Measurements from ENCODE around the gene MON2.
"Not testable (repeated sequence)": the region's sequence is repeated elsewhere in the genome, so short reads cannot be mapped to it uniquely, and the experiment has no call there.

MON2 gene

DNA sequence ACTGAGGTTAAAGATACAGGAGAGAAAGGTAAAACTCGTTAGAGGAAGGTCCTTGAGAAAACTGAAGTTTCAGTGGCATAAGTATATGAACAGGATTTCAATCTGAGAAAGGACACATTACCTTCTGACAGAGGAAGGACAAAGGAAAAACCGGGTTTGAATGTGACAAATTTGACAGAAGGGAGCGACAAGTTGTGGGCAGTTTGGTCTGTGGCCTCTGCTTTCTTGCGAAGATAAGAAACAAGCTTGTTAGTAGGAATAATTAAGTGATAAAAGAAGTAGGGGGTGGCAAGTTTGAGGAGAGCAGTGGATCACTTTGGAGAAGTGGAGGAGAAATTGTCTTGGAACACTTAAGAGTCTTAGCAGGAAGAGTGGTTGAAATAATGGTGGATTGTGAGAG lies 5.1 kb downstream of the MON2 start:
- no peak for DNase-seq (ENCODE audit: low spot score)

DNA sequence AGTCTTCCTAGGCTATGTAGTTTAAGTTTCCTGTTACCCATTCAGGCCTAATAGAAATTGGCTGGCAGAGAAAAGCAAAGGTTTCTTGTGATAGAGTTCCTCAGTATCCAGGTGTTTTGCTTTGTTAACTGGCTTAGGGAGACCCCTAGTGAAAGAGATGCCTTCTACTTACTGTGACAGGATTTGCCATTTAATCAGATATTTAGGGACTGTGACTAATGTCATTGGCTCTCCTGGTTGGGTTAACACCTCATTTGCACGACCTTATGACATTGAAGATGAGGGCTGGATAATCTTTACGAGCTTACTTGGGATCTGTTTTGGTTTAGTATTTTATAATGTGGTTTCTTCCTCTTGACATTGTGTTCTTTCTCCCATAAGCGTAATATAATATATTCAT lies 5.8 kb downstream of the MON2 start:
- DNase-seq (ENCODE audit: low spot score), result no peak

DNA sequence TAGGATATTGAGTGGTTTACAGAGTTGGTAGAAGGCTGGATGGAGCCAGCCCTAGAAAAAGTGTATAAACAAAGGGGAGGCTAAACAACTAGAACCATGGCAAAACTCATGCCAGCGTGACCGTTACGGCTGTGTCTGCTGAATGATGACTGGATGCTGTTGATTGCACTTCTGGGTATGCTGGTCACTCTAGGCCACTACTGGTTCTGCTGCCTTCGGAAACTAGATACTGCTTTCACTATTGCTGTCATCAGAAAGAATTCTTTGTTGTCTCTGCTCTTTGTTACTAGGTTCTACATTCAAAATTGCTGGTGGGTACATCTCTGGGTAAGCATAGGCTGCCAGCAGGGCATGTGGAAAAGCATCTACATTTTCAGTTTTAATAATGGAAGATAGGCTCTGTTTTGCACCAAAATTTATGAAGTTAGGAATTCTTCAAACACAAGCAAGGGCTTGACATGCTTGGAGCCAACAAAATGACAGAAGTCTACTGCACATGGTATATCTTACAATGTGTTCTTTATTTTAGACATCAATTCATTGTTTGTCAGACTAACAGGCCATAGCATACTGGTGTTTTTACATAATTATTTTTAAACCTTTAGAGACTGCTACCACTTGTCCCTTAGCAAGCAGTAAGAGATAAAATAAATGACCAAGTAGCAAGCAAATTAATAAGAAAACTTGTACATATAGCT lies 15.4 kb downstream of the MON2 start:
- DNase-seq (ENCODE audit: low spot score), result no peak

DNA sequence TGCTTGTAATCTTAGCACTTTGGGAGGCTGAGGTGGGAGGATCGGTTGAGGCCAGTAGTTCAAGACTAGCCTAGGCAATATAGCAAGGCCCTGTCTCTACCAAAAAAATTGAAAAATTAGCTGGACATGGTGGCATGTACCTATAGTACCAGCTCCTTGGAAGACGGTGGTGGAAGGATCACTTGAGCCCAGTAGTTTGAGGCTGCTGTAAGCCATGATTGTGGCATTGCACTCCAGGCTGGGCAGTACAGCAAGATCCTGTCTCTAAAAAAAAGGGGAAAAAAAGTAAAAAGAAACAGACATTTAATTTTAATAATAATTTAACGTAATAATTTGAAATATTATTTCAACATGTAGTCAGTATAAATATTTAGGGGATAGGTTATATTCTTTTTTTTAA lies 16.1 kb downstream of the MON2 start:
- no peak for DNase-seq (ENCODE audit: low spot score)

DNA sequence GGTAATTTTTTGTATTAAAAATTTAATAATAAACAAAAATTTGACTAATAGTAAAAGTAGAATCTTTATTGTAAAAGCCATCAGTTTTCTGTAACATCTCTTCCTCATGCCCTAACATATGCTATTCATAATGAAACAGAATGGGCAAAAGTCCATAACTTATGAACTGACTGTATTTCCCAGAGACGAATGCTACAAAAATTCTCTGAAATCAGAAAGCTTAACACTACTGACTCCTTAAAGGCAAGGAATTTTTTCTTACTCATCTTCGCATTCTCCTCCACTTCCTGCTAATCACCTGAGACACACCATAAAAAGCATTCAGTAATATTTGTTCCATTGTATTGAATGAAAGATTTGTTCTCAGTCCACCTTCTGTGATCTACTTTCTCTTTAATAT lies 17.6 kb downstream of the MON2 start:
- no peak for DNase-seq (ENCODE audit: low spot score)

GRCh38 chr12:62505786-62506185 lies 39.2 kb downstream of the MON2 start:
- DNase-seq (ENCODE audit: low spot score), result no peak

DNA sequence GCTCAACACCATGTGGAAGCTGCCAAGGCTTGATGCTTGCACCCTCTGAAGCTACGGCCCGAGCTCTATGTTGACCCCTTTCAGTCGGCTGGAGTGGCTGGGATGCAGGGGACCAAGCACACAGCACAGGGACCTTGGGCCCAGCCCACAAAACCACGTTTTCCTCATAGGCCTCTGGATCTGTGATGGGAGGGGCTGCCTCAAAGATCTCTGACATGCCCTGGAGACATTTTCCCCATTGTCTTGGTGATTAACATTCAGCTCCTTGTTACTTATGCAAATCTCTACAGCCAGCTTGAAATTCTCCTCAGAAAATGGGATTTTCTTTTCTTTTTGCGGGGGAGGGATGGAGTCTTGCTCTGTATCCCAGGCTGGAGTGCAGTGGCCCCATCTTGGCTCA lies 46.3 kb downstream of the MON2 start:
- DNase-seq (ENCODE audit: low spot score), result no peak

DNA sequence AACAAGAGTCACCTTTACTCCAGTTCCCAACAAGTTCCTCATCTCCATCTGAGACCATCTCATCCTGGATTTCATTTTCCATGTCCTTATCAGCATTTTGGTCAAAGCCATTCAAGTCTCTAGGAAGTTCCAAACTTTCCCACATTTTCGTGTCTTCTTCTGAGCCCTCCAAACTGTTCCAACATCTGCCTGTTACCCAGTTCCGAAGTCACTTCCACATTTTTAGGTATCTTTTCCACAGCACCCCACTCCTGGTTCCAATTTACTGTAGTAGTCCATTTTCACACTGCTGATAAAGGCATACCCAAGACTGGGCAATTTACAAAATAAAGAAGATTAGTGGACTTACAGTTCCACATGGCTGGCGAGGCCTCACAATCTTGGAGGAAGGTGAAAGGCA lies 47.5 kb downstream of the MON2 start:
- not testable (repeated sequence) for DNase-seq (ENCODE audit: low spot score)

- no peak for DNase-seq (ENCODE audit: low spot score)
These were observed 50.3 kb downstream of the MON2 start for GRCh38 chr12:62516927-62517326.

GRCh38 chr12:62517887-62518286 lies 51.3 kb downstream of the MON2 start:
- no peak for DNase-seq (ENCODE audit: low spot score)

GRCh38 chr12:62519043-62519442 lies 52.4 kb downstream of the MON2 start:
- peak; percentile 11 for DNase-seq (ENCODE audit: low spot score)

GRCh38 chr12:62520361-62520760 lies 53.7 kb downstream of the MON2 start:
- DNase-seq (ENCODE audit: low spot score), result no peak

- no peak for DNase-seq (ENCODE audit: low spot score)
These were observed 56.4 kb downstream of the MON2 start for GRCh38 chr12:62522984-62523383.

- DNase-seq (ENCODE audit: low spot score), result no peak
These were observed 57.0 kb downstream of the MON2 start for GRCh38 chr12:62523619-62524018.

GRCh38 chr12:62525271-62525670 lies 58.6 kb downstream of the MON2 start:
- no peak for DNase-seq (ENCODE audit: low spot score)

DNA sequence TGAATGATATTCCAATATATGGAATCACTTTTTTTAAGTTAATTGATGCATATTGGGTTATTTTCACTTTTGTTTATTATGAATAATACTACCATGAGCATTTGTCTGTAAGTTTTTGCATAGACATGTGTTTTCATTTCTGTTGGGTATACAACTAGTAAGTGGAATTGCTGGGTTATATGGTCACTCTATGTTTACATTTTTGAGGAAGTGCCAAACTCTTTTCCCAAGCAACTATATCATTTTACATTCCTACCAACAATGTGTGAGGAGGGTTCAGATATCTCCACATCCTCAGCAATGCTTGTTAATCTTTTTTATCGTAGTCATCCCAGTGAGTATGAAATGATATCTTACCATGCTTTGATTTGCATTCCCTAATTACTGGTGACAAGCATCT lies 64.0 kb downstream of the MON2 start:
- DNase-seq (ENCODE audit: low spot score), result no peak

DNA sequence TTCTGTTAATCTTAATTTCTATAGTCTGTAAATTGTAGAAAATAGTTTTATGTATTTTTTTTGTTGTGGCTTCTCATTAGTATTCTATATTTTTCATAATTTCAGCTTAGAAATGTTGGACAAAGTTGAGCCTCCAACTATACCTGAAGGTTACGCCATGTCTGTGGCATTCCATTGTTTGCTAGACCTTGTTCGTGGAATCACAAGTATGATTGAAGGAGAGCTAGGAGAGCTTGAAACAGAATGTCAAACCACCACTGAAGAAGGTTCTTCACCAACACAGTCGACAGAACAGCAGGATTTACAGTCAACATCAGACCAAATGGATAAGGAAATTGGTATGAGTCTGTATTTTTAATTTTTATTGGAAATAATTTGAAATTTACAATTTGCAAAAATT lies 65.7 kb downstream of the MON2 start:
- no peak for DNase-seq (ENCODE audit: low spot score)

GRCh38 chr12:62533087-62533754 lies 66.6 kb downstream of the MON2 start:
- DNase-seq (ENCODE audit: low spot score), result no peak

GRCh38 chr12:62533755-62534107 lies 67.1 kb downstream of the MON2 start:
- DNase-seq (ENCODE audit: low spot score), result no peak

- DNase-seq (ENCODE audit: low spot score), result no peak
These were observed 69.9 kb downstream of the MON2 start for GRCh38 chr12:62536546-62536945.

DNA sequence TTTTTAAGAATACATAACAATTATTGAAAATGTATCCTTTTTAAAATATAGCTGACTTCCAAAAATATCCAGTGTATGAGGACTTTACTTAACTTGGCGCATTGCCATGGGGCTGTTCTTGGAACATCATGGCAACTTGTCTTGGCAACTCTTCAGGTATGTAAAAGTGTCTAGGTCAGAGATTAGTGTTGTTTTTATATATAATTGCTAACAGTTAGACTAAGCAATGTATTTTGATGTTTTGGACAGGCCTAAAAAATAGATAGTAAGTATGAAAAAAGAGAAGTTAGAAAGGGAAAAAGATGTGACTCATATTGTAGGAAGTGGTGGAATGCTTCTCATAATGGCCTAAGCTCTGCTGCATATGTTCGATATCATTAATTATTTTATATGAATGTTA lies 70.9 kb downstream of the MON2 start:
- no peak for DNase-seq (ENCODE audit: low spot score)

DNA sequence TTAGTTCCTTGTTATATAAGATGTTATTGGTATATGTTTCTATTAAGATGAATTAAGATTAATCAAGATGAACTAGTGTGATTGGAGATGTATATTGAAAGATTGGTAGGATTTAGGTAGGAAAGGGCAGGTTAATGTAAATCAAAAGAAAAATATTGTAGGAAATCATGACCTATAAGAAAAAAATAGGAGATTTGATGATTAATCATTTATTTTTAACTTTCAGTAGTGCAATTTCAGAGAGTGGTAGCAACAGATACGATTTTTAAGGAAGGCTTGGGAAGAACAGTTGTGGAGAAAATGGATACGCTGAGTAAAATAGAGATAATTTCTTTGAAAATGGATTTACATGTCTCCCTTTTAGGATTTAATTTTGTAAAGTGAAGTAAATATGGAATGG lies 73.7 kb downstream of the MON2 start:
- DNase-seq (ENCODE audit: low spot score), result no peak

DNA sequence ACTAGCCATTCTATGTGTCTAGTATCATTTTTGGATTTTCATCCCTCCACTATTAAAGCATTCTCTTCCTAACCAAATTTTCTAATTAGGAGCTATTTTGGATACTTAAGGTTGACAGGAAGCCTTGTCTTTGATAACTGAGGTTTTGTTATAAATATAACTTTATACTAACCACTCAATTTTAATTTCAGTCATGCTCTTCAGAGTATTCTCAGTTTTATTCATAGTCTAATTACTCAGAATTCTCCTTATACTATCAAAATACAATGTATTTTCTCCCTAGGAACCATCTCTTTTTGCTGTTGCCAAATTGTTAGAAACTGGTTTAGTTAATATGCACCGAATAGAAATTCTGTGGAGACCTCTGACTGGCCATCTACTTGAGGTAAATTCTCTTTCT lies 76.2 kb downstream of the MON2 start:
- no peak for DNase-seq (ENCODE audit: low spot score)

DNA sequence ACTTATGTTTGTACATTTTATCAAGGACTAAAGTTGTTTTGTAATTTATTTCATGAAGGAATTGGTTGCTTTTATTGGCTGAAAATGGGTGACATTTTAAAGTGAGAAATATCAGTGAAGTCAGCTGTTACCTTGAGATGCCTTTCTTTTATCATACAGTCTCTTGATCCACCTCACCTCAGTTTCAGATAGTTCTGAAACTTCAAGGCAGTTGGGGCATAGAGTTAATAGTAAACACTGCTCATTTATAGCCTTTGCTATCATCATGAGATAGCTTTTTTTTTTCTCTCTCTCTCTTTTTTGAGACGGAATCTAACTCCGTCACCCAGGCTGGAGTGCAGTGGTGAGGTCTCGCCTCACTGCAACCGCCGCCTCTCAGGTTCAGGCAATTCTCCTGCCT lies 76.7 kb downstream of the MON2 start:
- DNase-seq (ENCODE audit: low spot score), result no peak

All from D341Med (cell line).